Ishikawa (cell line): ENCODE measurements around the gene ACER2.

ENCODE experiments used
- CEBPB ChIP-seq: IDR thresholded peaks from 2 replicates; pipeline ENCODE4 v1.6.1; 2012
- CREB1 ChIP-seq: IDR thresholded peaks from 2 replicates; pipeline ENCODE4 v1.6.1; 2012; ENCODE audit warnings: low read depth
- EGR1 ChIP-seq: IDR thresholded peaks from 2 replicates; pipeline ENCODE4 v1.6.1; 2012
- EP300 ChIP-seq: IDR thresholded peaks from 2 replicates; pipeline ENCODE4 v1.6.1; 2012; ENCODE audit warnings: borderline replicate concordance
- FOXM1 ChIP-seq: IDR thresholded peaks from 2 replicates; pipeline ENCODE4 v1.6.1; 2012; ENCODE audit warnings: low read depth, borderline replicate concordance
- MAX ChIP-seq: IDR thresholded peaks from 2 replicates; pipeline ENCODE4 v1.6.1; 2012
- NFIC ChIP-seq: IDR thresholded peaks from 2 replicates; pipeline ENCODE4 v1.6.1; 2012
- RAD21 ChIP-seq: IDR thresholded peaks from 2 replicates; pipeline ENCODE4 v1.6.1; 2012; ENCODE audit warnings: low read depth
- REST ChIP-seq: IDR thresholded peaks from 2 replicates; pipeline ENCODE4 v1.6.1; 2012; ENCODE audit warnings: low read depth, mild to moderate bottlenecking
- TAF1 ChIP-seq: IDR thresholded peaks from 2 replicates; pipeline ENCODE4 v1.6.1; 2012; ENCODE audit warnings: low read depth, mild to moderate bottlenecking
- TCF12 ChIP-seq: IDR thresholded peaks from 2 replicates; pipeline ENCODE4 v1.6.1; 2012; ENCODE audit warnings: low read depth
- TEAD4 ChIP-seq: IDR thresholded peaks from 2 replicates; pipeline ENCODE4 v1.6.1; 2012
- YY1 ChIP-seq: IDR thresholded peaks from 2 replicates; pipeline ENCODE4 v1.6.1; 2012; ENCODE audit warnings: low read depth
- ZBTB7A ChIP-seq: IDR thresholded peaks from 2 replicates; pipeline ENCODE4 v1.6.1; 2012; ENCODE audit warnings: low read depth
- TF ChIP-seq, protein P1 (sequence below): IDR thresholded peaks from 2 replicates; pipeline ENCODE4 v1.6.1; 2012

ACER2 gene

DNA sequence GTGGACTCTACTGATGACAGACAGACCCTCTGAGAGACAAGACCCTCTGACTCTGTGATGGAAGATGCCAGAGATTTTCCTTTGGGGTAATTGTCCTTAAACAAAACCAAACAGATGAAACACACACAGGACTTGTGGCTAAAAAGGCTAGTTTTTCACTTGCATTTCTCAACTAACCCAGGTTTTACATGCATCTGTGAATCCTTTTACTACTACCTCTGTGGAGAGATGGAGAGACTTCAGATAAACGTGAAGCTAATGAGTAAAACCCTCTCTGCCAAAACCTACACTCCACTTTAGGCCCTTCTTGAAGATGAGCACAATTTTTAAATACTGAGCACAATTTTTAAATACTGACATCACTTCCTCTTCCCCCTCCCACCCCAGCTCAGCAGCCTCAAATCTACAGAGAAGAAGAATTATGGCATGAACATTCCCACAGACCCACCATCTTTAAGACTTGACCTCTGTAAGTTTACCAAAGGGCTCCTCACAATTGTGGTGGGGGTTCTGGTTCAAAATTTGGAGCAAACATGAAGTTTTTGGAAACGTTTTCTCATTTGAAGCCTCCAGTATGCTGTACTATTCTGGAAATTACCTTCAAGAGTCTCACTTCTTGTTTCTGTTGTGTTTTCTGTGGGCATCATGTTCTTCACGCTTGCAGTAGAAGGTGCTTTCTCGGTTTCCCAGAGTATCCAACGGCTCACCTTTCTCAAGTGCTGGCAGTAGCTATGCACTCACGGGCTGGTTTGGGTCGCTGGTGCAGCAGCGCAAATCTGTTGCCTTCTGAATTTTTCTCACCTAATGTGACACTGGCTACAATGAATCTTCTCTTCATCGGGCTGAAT is 42.7 kb downstream of the ACER2 start:
- TF ChIP-seq NFIC, result no peak
- TF ChIP-seq CEBPB, result no peak
- TF ChIP-seq ZBTB7A, result no peak
- no peak for TF ChIP-seq TEAD4
- TF ChIP-seq MAX, result no peak
- no peak for TF ChIP-seq TCF12
- TF ChIP-seq CREB1, result no peak

DNA sequence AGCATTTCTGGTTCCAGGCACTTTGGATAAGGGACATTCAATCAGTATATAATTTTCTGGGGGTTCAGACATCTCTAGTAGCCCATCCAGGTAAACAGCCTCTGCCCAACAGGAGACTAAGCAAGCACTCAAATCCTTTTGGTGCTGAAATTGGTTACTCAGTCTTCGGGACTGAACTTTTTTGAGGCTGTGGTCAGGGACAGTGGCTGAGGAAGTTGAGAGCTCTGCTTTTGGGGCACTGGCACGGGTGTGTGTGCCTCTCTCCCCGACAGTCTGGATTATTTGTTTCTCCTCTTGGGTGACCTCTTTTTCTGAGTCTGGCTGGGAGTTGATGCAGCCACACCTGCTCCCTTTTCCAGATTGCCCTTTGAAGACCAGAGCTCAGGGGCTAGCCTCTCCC is 47.6 kb downstream of the ACER2 start:
- no peak for TF ChIP-seq REST
- TF ChIP-seq CREB1, result no peak
- TF ChIP-seq, protein P1, sequence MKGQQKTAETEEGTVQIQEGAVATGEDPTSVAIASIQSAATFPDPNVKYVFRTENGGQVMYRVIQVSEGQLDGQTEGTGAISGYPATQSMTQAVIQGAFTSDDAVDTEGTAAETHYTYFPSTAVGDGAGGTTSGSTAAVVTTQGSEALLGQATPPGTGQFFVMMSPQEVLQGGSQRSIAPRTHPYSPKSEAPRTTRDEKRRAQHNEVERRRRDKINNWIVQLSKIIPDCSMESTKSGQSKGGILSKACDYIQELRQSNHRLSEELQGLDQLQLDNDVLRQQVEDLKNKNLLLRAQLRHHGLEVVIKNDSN, result no peak
- TF ChIP-seq MAX, result no peak
- TF ChIP-seq CEBPB, result no peak
- no peak for TF ChIP-seq RAD21
- no peak for TF ChIP-seq EP300
- TF ChIP-seq NFIC, result no peak
- TF ChIP-seq TAF1, result no peak
- no peak for TF ChIP-seq YY1
- no peak for TF ChIP-seq TEAD4

DNA sequence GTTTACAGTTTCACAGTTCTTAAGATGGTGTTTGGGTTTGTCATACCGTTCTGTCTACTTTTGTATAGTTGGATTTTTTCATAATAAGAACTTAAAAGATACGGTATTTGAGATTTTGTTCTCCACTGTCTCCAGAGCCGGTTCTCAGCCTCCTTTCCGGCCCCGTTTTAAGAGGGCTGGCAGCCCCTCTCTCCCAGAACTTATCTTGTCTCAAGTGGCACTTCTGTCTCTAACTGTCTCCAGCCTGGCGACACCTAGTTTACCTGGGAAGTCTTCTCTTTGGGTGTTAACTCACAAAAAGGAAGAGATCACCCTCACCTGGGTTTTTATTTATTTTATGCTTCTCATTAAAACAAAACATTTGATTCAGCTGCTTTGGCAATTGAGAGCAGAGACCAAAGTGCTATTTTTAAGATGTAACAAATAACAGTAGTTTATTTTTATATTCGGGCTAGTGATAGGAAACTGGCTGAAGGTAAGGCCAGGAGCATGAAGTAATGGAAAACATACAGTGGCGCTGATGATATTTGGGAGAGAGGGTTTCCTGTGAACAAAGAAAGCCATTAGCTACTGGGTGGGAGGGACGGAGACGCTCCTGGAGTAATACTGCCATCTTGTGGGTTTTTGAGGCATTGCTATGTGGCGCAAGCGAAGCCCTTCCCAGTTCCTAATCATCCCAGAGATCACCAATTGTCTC is 48.3 kb downstream of the ACER2 start:
- TF ChIP-seq EGR1 (no peak), CEBPB (peak; percentile 59; the same call in 1 of the 2 replicates), YY1 (no peak), RAD21 (peak; percentile 97), FOXM1 (no peak)

- no peak for TF ChIP-seq TAF1
- no peak for TF ChIP-seq MAX
- no peak for TF ChIP-seq YY1
- TF ChIP-seq CREB1, result no peak
- no peak for TF ChIP-seq RAD21
- no peak for TF ChIP-seq FOXM1
- TF ChIP-seq EP300, result no peak
- TF ChIP-seq TCF12, result no peak
- no peak for TF ChIP-seq TEAD4
Observed at GRCh38 chr9:19457693-19458009, 48.8 kb downstream of the ACER2 start.

- TF ChIP-seq TAF1, result no peak
- TF ChIP-seq, protein P1, result no peak
- no peak for TF ChIP-seq ZBTB7A
- no peak for TF ChIP-seq RAD21
- no peak for TF ChIP-seq EP300
- TF ChIP-seq CEBPB, result no peak
- no peak for TF ChIP-seq FOXM1
- no peak for TF ChIP-seq TCF12
- TF ChIP-seq EGR1, result no peak
Observed at GRCh38 chr9:19460243-19460642, 51.4 kb downstream of the ACER2 start.

DNA sequence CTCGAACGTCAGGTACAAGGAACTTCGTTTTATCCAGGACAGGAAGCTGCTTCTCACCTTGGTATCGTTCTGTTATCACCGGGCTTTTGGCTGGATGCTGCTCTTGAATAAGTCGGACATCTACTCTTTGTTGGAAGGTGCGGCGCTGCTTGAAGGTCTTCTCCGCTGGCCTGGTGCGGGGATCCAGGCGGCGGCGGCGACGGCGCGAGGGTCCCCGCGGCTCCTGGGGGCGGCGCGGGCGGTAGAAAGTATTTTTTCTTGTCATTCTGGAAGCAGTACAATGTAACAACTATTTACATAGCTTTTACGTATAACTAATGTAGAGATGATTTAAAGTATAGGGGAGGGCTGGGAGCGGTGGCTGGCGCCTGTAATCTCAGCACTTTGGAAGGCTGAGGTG is 52.3 kb downstream of the ACER2 start:
- TF ChIP-seq ZBTB7A (no peak), FOXM1 (no peak), NFIC (no peak), EP300 (no peak), REST (no peak), TAF1 (no peak), EGR1 (no peak), CEBPB (no peak), CREB1 (no peak), MAX (no peak), TCF12 (no peak), TEAD4 (no peak)
- TF ChIP-seq, protein P1, result no peak
